ENCODE data around the gene CNNM2.

CNNM2 gene

GRCh38 chr10:103019425-103019824 lies 101.3 kb downstream of the CNNM2 start:
- Histone ChIP-seq H3K36me3 (ENCODE audit: control insufficient read depth in 1 of 2, insufficient read depth in 2 of 2, low read length in 2 of 2) (no peaks in the 10 kb centered on the region), H3K27me3 (ENCODE audit: control insufficient read depth in 1 of 2, insufficient read depth in 2 of 2, low read length in 2 of 2) (no peaks in the 10 kb centered on the region), H3K9me3 (ENCODE audit: control insufficient read depth in 1 of 2, low read length in 2 of 2) (no peaks in the 10 kb centered on the region), H3K4me3 (ENCODE audit: low read depth in 1 of 2, low read length in 2 of 2) (no peak overlapping the region), H3K4me1 (ENCODE audit: control insufficient read depth in 1 of 2, insufficient read depth in 2 of 2, low read length in 2 of 2) (no peaks in the 10 kb centered on the region), H3K27ac (ENCODE audit: low read depth, low read length) (no peak overlapping the region), H3K9ac (ENCODE audit: low read depth in 1 of 2, low read length in 2 of 2) (no peak overlapping the region)

- Histone ChIP-seq H3K27ac (ENCODE audit: low read depth, low read length) (no peak overlapping the region), H3K27me3 (ENCODE audit: control insufficient read depth in 1 of 2, insufficient read depth in 2 of 2, low read length in 2 of 2) (no peaks in the 10 kb centered on the region), H3K4me3 (ENCODE audit: low read depth in 1 of 2, low read length in 2 of 2) (no peak overlapping the region), H3K9ac (ENCODE audit: low read depth in 1 of 2, low read length in 2 of 2) (no peak overlapping the region), H3K4me1 (ENCODE audit: control insufficient read depth in 1 of 2, insufficient read depth in 2 of 2, low read length in 2 of 2) (no peaks in the 10 kb centered on the region), H3K36me3 (ENCODE audit: control insufficient read depth in 1 of 2, insufficient read depth in 2 of 2, low read length in 2 of 2) (no peaks in the 10 kb centered on the region), H3K9me3 (ENCODE audit: control insufficient read depth in 1 of 2, low read length in 2 of 2) (no peaks in the 10 kb centered on the region)
These were observed 103.2 kb downstream of the CNNM2 start for GRCh38 chr10:103021150-103021899.

GRCh38 chr10:103021900-103022293 lies 103.8 kb downstream of the CNNM2 start:
- Histone ChIP-seq H3K27me3 (ENCODE audit: control insufficient read depth in 1 of 2, insufficient read depth in 2 of 2, low read length in 2 of 2) (no peaks in the 10 kb centered on the region), H3K4me3 (ENCODE audit: low read depth in 1 of 2, low read length in 2 of 2) (no peak overlapping the region), H3K27ac (ENCODE audit: low read depth, low read length) (no peak overlapping the region), H3K4me1 (ENCODE audit: control insufficient read depth in 1 of 2, insufficient read depth in 2 of 2, low read length in 2 of 2) (no peaks in the 10 kb centered on the region), H3K36me3 (ENCODE audit: control insufficient read depth in 1 of 2, insufficient read depth in 2 of 2, low read length in 2 of 2) (no peaks in the 10 kb centered on the region), H3K9me3 (ENCODE audit: control insufficient read depth in 1 of 2, low read length in 2 of 2) (no peaks in the 10 kb centered on the region), H3K9ac (ENCODE audit: low read depth in 1 of 2, low read length in 2 of 2) (no peak overlapping the region)

- no peaks in the 10 kb centered on the region for H3K27me3 ChIP-seq (ENCODE audit: control insufficient read depth in 1 of 2, insufficient read depth in 2 of 2, low read length in 2 of 2)
- H3K4me3 ChIP-seq (ENCODE audit: low read depth in 1 of 2, low read length in 2 of 2) = no peak overlapping the region
- H3K9ac ChIP-seq (ENCODE audit: low read depth in 1 of 2, low read length in 2 of 2) = no peak overlapping the region
- H3K4me1 ChIP-seq (ENCODE audit: control insufficient read depth in 1 of 2, insufficient read depth in 2 of 2, low read length in 2 of 2) = no peaks in the 10 kb centered on the region
- H3K9me3 ChIP-seq (ENCODE audit: control insufficient read depth in 1 of 2, low read length in 2 of 2) = no peaks in the 10 kb centered on the region
- no peak overlapping the region for H3K27ac ChIP-seq (ENCODE audit: low read depth, low read length)
- no peaks in the 10 kb centered on the region for H3K36me3 ChIP-seq (ENCODE audit: control insufficient read depth in 1 of 2, insufficient read depth in 2 of 2, low read length in 2 of 2)
These were observed 107.6 kb downstream of the CNNM2 start for GRCh38 chr10:103025696-103026095.

- H3K4me3 ChIP-seq (ENCODE audit: low read depth in 1 of 2, low read length in 2 of 2) = no peak overlapping the region
- H3K36me3 ChIP-seq (ENCODE audit: control insufficient read depth in 1 of 2, insufficient read depth in 2 of 2, low read length in 2 of 2) = no peaks in the 10 kb centered on the region
- no peaks in the 10 kb centered on the region for H3K27me3 ChIP-seq (ENCODE audit: control insufficient read depth in 1 of 2, insufficient read depth in 2 of 2, low read length in 2 of 2)
- no peaks in the 10 kb centered on the region for H3K4me1 ChIP-seq (ENCODE audit: control insufficient read depth in 1 of 2, insufficient read depth in 2 of 2, low read length in 2 of 2)
- no peak overlapping the region for H3K9ac ChIP-seq (ENCODE audit: low read depth in 1 of 2, low read length in 2 of 2)
- no peak overlapping the region for H3K27ac ChIP-seq (ENCODE audit: low read depth, low read length)
- no peaks in the 10 kb centered on the region for H3K9me3 ChIP-seq (ENCODE audit: control insufficient read depth in 1 of 2, low read length in 2 of 2)
These were observed 120.5 kb downstream of the CNNM2 start for GRCh38 chr10:103038570-103038969.

- H3K36me3 ChIP-seq (ENCODE audit: control insufficient read depth in 1 of 2, insufficient read depth in 2 of 2, low read length in 2 of 2) = no peaks in the 10 kb centered on the region
- H3K4me1 ChIP-seq (ENCODE audit: control insufficient read depth in 1 of 2, insufficient read depth in 2 of 2, low read length in 2 of 2) = no peaks in the 10 kb centered on the region
- no peaks in the 10 kb centered on the region for H3K9me3 ChIP-seq (ENCODE audit: control insufficient read depth in 1 of 2, low read length in 2 of 2)
- H3K9ac ChIP-seq (ENCODE audit: low read depth in 1 of 2, low read length in 2 of 2) = no peak overlapping the region
- no peak overlapping the region for H3K27ac ChIP-seq (ENCODE audit: low read depth, low read length)
- no peaks in the 10 kb centered on the region for H3K27me3 ChIP-seq (ENCODE audit: control insufficient read depth in 1 of 2, insufficient read depth in 2 of 2, low read length in 2 of 2)
- no peak overlapping the region for H3K4me3 ChIP-seq (ENCODE audit: low read depth in 1 of 2, low read length in 2 of 2)
These were observed 122.3 kb downstream of the CNNM2 start for GRCh38 chr10:103040418-103040817.

GRCh38 chr10:103041391-103041790 lies 123.3 kb downstream of the CNNM2 start:
- no peaks in the 10 kb centered on the region for H3K36me3 ChIP-seq (ENCODE audit: control insufficient read depth in 1 of 2, insufficient read depth in 2 of 2, low read length in 2 of 2)
- no peaks in the 10 kb centered on the region for H3K4me1 ChIP-seq (ENCODE audit: control insufficient read depth in 1 of 2, insufficient read depth in 2 of 2, low read length in 2 of 2)
- H3K27ac ChIP-seq (ENCODE audit: low read depth, low read length) = no peak overlapping the region
- H3K9me3 ChIP-seq (ENCODE audit: control insufficient read depth in 1 of 2, low read length in 2 of 2) = no peaks in the 10 kb centered on the region
- no peak overlapping the region for H3K4me3 ChIP-seq (ENCODE audit: low read depth in 1 of 2, low read length in 2 of 2)
- no peak overlapping the region for H3K9ac ChIP-seq (ENCODE audit: low read depth in 1 of 2, low read length in 2 of 2)
- H3K27me3 ChIP-seq (ENCODE audit: control insufficient read depth in 1 of 2, insufficient read depth in 2 of 2, low read length in 2 of 2) = no peaks in the 10 kb centered on the region

GRCh38 chr10:103042129-103042528 lies 124.0 kb downstream of the CNNM2 start:
- no peaks in the 10 kb centered on the region for H3K36me3 ChIP-seq (ENCODE audit: control insufficient read depth in 1 of 2, insufficient read depth in 2 of 2, low read length in 2 of 2)
- no peaks in the 10 kb centered on the region for H3K27me3 ChIP-seq (ENCODE audit: control insufficient read depth in 1 of 2, insufficient read depth in 2 of 2, low read length in 2 of 2)
- H3K4me1 ChIP-seq (ENCODE audit: control insufficient read depth in 1 of 2, insufficient read depth in 2 of 2, low read length in 2 of 2) = no peaks in the 10 kb centered on the region
- H3K4me3 ChIP-seq (ENCODE audit: low read depth in 1 of 2, low read length in 2 of 2) = no peak overlapping the region
- H3K9me3 ChIP-seq (ENCODE audit: control insufficient read depth in 1 of 2, low read length in 2 of 2) = no peaks in the 10 kb centered on the region
- no peak overlapping the region for H3K27ac ChIP-seq (ENCODE audit: low read depth, low read length)
- H3K9ac ChIP-seq (ENCODE audit: low read depth in 1 of 2, low read length in 2 of 2) = no peak overlapping the region

- H3K27ac ChIP-seq (ENCODE audit: low read depth, low read length) = no peak overlapping the region
- no peaks in the 10 kb centered on the region for H3K9me3 ChIP-seq (ENCODE audit: control insufficient read depth in 1 of 2, low read length in 2 of 2)
- no peak overlapping the region for H3K9ac ChIP-seq (ENCODE audit: low read depth in 1 of 2, low read length in 2 of 2)
- H3K27me3 ChIP-seq (ENCODE audit: control insufficient read depth in 1 of 2, insufficient read depth in 2 of 2, low read length in 2 of 2) = no peaks in the 10 kb centered on the region
- H3K4me1 ChIP-seq (ENCODE audit: control insufficient read depth in 1 of 2, insufficient read depth in 2 of 2, low read length in 2 of 2) = no peaks in the 10 kb centered on the region
- H3K4me3 ChIP-seq (ENCODE audit: low read depth in 1 of 2, low read length in 2 of 2) = no peak overlapping the region
- no peaks in the 10 kb centered on the region for H3K36me3 ChIP-seq (ENCODE audit: control insufficient read depth in 1 of 2, insufficient read depth in 2 of 2, low read length in 2 of 2)
These were observed 124.8 kb downstream of the CNNM2 start for GRCh38 chr10:103042908-103043307.

GRCh38 chr10:103044942-103045489 lies 126.9 kb downstream of the CNNM2 start:
- Histone ChIP-seq H3K9me3 (ENCODE audit: control insufficient read depth in 1 of 2, low read length in 2 of 2) (no peaks in the 10 kb centered on the region), H3K4me1 (ENCODE audit: control insufficient read depth in 1 of 2, insufficient read depth in 2 of 2, low read length in 2 of 2) (no peaks in the 10 kb centered on the region), H3K4me3 (ENCODE audit: low read depth in 1 of 2, low read length in 2 of 2) (no peak overlapping the region), H3K27ac (ENCODE audit: low read depth, low read length) (no peak overlapping the region), H3K27me3 (ENCODE audit: control insufficient read depth in 1 of 2, insufficient read depth in 2 of 2, low read length in 2 of 2) (no peaks in the 10 kb centered on the region), H3K9ac (ENCODE audit: low read depth in 1 of 2, low read length in 2 of 2) (no peak overlapping the region), H3K36me3 (ENCODE audit: control insufficient read depth in 1 of 2, insufficient read depth in 2 of 2, low read length in 2 of 2) (no peaks in the 10 kb centered on the region)

Measured in duodenal mucosa (tissue), 2 donors.